Ovary (tissue), 9 donors: Measurements from ENCODE around the gene UGT1A5. TPM values are rescaled to one million over a fixed set of nuclear protein-coding genes. Genes with fewer than 3 reads are reported as not detected.

Source experiments
- DNase-seq, 5 donors: peaks; one replicate each; pipeline ENCODE4 v3.0.0-alpha.2; 2019 to 2020
- H3K27ac ChIP-seq, 2 donors: fragments of 200-600 bp; one replicate each; pipeline versions ENCODE4 v1.5.1 to v1.8.0; 2019 to 2022
- H3K27me3 ChIP-seq: fragments of 200-600 bp; one replicate; pipeline ENCODE4 v1.8.0; 2022
- H3K36me3 ChIP-seq: fragments of 200-600 bp; sonication (generic); one replicate; pipeline ENCODE4 v1.5.1; 2019
- H3K4me1 ChIP-seq: one replicate; pipeline ENCODE4 v1.8.1; 2013; ENCODE audit warnings: mild to moderate bottlenecking, moderate library complexity; ENCODE audit not compliant: insufficient read depth
- H3K4me3 ChIP-seq: fragments of 200-600 bp; sonication (generic); one replicate; pipeline ENCODE4 v1.5.1; 2017
- H3K9me3 ChIP-seq, 2 donors: fragments of 200-600 bp in 1 of 2; sonication (generic) in 1 of 2; one replicate each; pipeline versions ENCODE4 v1.5.1 to v1.8.1; 2013 to 2019; ENCODE audit warnings: mild to moderate bottlenecking in 1 of 2, moderate library complexity in 1 of 2
- CTCF ChIP-seq, 3 donors: fragments of 450-650 bp in 2 of 3; fragments of 200-600 bp in 1 of 3; IDR thresholded peaks; one replicate each; pipeline versions ENCODE4 v1.5.1 to v1.8.0; 2016 to 2022; ENCODE audit warnings: antibody characterized with exemption in 3 of 3, mild to moderate bottlenecking in 1 of 3
- EP300 ChIP-seq: sonication (generic); formaldehyde crosslinking; IDR thresholded peaks from one replicate; pipeline ENCODE4 v1.6.1; 2017; ENCODE audit warnings: antibody characterized with exemption
- POLR2A ChIP-seq: fragments of 450-650 bp; IDR thresholded peaks from one replicate; pipeline ENCODE4 v1.6.1; 2017; ENCODE audit warnings: antibody characterized with exemption, mild to moderate bottlenecking, moderate library complexity
- WGBS, 3 donors: extraction: QIAGEN DNeasy Blood & Tissue Kit in 1 of 3; methylation state at CpG; one replicate each; pipeline versions ENCODE4 v1.1.5 to v1.1.7; 2013 to 2017; 5-methylcytosine and 5-hydroxymethylcytosine counted together
- intact Hi-C, 4 donors: fragments of 100-400 bp; cut with DNase I; formaldehyde crosslinking; loops; one replicate each; pipeline versions ENCODE4 v1.11.0 to v1.15.1; 2022 to 2023
- polyA plus RNA-seq, 2 donors: library from polyadenylated mRNA; stranded (reverse); fragments of 200-250 nt in 1 of 2; fragments of 350-450 nt in 1 of 2; fragmentation: Illumina TruSeq in 1 of 2; extraction: RNeasy Lipid Tissue Mini Kit (QIAGEN cat#74804) in 1 of 2; gene quantifications; one replicate each; pipeline ENCODE4 v1.2.3, GENCODE V29; 2013 to 2014
- total RNA-seq, 7 donors: library from RNA; depleted of rRNA in 2 of 7; stranded (reverse); fragments of >200 nt in 2 of 7; fragmentation: NEBNext Ultra II Directional in 3 of 7; extraction: Animal tissue kit (Norgen Biotek cat#: 25700) in 3 of 7; gene quantifications; one replicate each; pipeline versions ENCODE4 v1.1.0 to v1.2.4, GENCODE V29; 2016 to 2023
- donor health status: DM: no; HTN: no; CAD: no; lungs with moderate emphysema.
- donor health status: DM: no; HTN: no; CAD: no.
- donor health status: Bipolar disorder and iron deficiency.
- donor health status: DM: yes; HTN: yes; CAD: no.
- donor health status: DM: no; HTN: no; CAD: no.
- donor health status: DM: yes; HTN: yes; CAD: no.

UGT1A5 gene
- total and polyA plus RNA-seq, 9 donors: not detected

GRCh38 chr2:233756429-233757081 lies 43.8 kb downstream of the UGT1A5 start:
- Histone ChIP-seq H3K36me3 (no peaks in the 10 kb centered on the region), H3K4me3 (no peak overlapping the region), H3K27ac (no peak overlapping the region), H3K27me3 (no peaks in the 10 kb centered on the region), H3K4me1 (no peaks in the 10 kb centered on the region), H3K9me3 (no peaks in the 10 kb centered on the region)
- DNase-seq: no peak
- intact Hi-C loops: no loop called here
- 71 to 80% (median 75%) methylated on average over 7 of the region's 7 CpGs for WGBS, 3 donors
- TF ChIP-seq EP300 (no peak), CTCF (IDR thresholded peaks at IDR 0.05) (no peak), POLR2A (no peak)

GRCh38 chr2:233758141-233758540 lies 45.4 kb downstream of the UGT1A5 start:
- TF ChIP-seq CTCF (IDR thresholded peaks at IDR 0.05): no peak
- TF ChIP-seq EP300: no peak
- TF ChIP-seq POLR2A: no peak
- Histone ChIP-seq H3K9me3 (no peaks in the 10 kb centered on the region), H3K4me3 (no peak overlapping the region), H3K27me3 (no peaks in the 10 kb centered on the region), H3K36me3 (no peaks in the 10 kb centered on the region), H3K4me1 (no peaks in the 10 kb centered on the region), H3K27ac (no peak overlapping the region)
- intact Hi-C loops: no loop called here
- DNase-seq: no peak

GRCh38 chr2:233758849-233759248 lies 46.1 kb downstream of the UGT1A5 start:
- 84 to 88% (median 86%) methylated on average over 2 of the region's 2 CpGs for WGBS, 3 donors
- Histone ChIP-seq H3K36me3 (no peaks in the 10 kb centered on the region), H3K27ac (no peak overlapping the region), H3K4me1 (no peaks in the 10 kb centered on the region), H3K4me3 (no peak overlapping the region), H3K27me3 (no peaks in the 10 kb centered on the region), H3K9me3 (no peaks in the 10 kb centered on the region)
- intact Hi-C loops: no loop called here
- no peak for TF ChIP-seq CTCF (IDR thresholded peaks at IDR 0.05)
- no peak for TF ChIP-seq EP300
- no peak for TF ChIP-seq POLR2A
- no peak for DNase-seq

GRCh38 chr2:233760043-233760442 lies 47.3 kb downstream of the UGT1A5 start, which contains the start of gene UGT1A1:
TSS of gene UGT1A1 (plus strand) at chr2:233760270. CDS start at chr2:233760288, 18 bp downstream.
- H3K27ac ChIP-seq: no peak within 1 kb of the TSS
- no peak for TF ChIP-seq EP300
- TF ChIP-seq POLR2A: no peak
- TF ChIP-seq CTCF (IDR thresholded peaks at IDR 0.05): no peak
- no peak for DNase-seq
- 87 to 92% (median 89%) methylated on average over 6 of the region's 6 CpGs for WGBS, 3 donors
- intact Hi-C loops: no loop called here
- H3K27me3 ChIP-seq: no peaks in the 10 kb centered on the region
- no peaks in the 10 kb centered on the region for H3K4me1 ChIP-seq
- no peak within 1 kb of the TSS for H3K4me3 ChIP-seq
- H3K36me3 ChIP-seq: no peaks in the 10 kb centered on the region
- no peaks in the 10 kb centered on the region for H3K9me3 ChIP-seq
